ENCODE data around the gene CCNK. TPM values are rescaled to one million over a fixed set of nuclear protein-coding genes. Genes with fewer than 3 reads are reported as not detected.

Gene CCNK
- total RNA-seq, 3 donors from 2014 or later: 23.0 to 29.0 (median 23.9) TPM

GRCh38 chr14:99522025-99522401 is 40.8 kb downstream of the CCNK start:
- peaks cover 0 to 8% of the 10 kb centered on the region in 2 donors for H3K4me1 ChIP-seq
- no peaks in the 10 kb centered on the region for H3K36me3 ChIP-seq
- TF ChIP-seq CTCF (IDR thresholded peaks at IDR 0.05) (no peak), POLR2A (IDR thresholded peaks at IDR 0.05) (no peak), POLR2AphosphoS5 (IDR thresholded peaks at IDR 0.05) (no peak)
- H3K9me3 ChIP-seq: no peaks in the 10 kb centered on the region
- no peaks in the 10 kb centered on the region for H3K27me3 ChIP-seq
- no peak overlapping the region for H3K4me3 ChIP-seq
- intact Hi-C loops (cut with DNase I; ENCODE audit: low total_unique reads): no loop called here
- H3K27ac ChIP-seq: no peak overlapping the region
- DNase-seq (ENCODE audit: low spot score in 2 of 2): no peak

GRCh38 chr14:99522457-99522891 is 41.3 kb downstream of the CCNK start:
- no peak for DNase-seq (ENCODE audit: low spot score in 2 of 2)
- H3K9me3 ChIP-seq: no peaks in the 10 kb centered on the region
- TF ChIP-seq POLR2AphosphoS5 (IDR thresholded peaks at IDR 0.05) (no peak), POLR2A (IDR thresholded peaks at IDR 0.05) (no peak), CTCF (IDR thresholded peaks at IDR 0.05) (no peak)
- H3K27ac ChIP-seq: no peak overlapping the region
- H3K36me3 ChIP-seq: no peaks in the 10 kb centered on the region
- H3K4me3 ChIP-seq: no peak overlapping the region
- intact Hi-C loops (cut with DNase I; ENCODE audit: low total_unique reads): no loop called here
- peaks cover 0 to 8% of the 10 kb centered on the region in 2 donors for H3K4me1 ChIP-seq
- no peaks in the 10 kb centered on the region for H3K27me3 ChIP-seq

GRCh38 chr14:99522934-99523703 is 41.9 kb downstream of the CCNK start:
- Histone ChIP-seq H3K4me3 (no peak overlapping the region), H3K4me1 (peaks cover 0 to 8% of the 10 kb centered on the region in 2 donors), H3K36me3 (no peaks in the 10 kb centered on the region), H3K27ac (no peak overlapping the region), H3K9me3 (no peaks in the 10 kb centered on the region), H3K27me3 (no peaks in the 10 kb centered on the region)
- DNase-seq (ENCODE audit: low spot score in 2 of 2): no peak
- intact Hi-C loops (cut with DNase I; ENCODE audit: low total_unique reads): no loop called here
- TF ChIP-seq POLR2A (IDR thresholded peaks at IDR 0.05): no peak
- no peak for TF ChIP-seq POLR2AphosphoS5 (IDR thresholded peaks at IDR 0.05)
- no peak for TF ChIP-seq CTCF (IDR thresholded peaks at IDR 0.05)

- TF ChIP-seq POLR2A (IDR thresholded peaks at IDR 0.05): no peak
- no peak for TF ChIP-seq CTCF (IDR thresholded peaks at IDR 0.05)
- TF ChIP-seq POLR2AphosphoS5 (IDR thresholded peaks at IDR 0.05): no peak
- intact Hi-C loops (cut with DNase I; ENCODE audit: low total_unique reads): no loop called here
- Histone ChIP-seq H3K27me3 (no peaks in the 10 kb centered on the region), H3K4me3 (no peak overlapping the region), H3K4me1 (peaks cover 0 to 8% of the 10 kb centered on the region in 2 donors), H3K36me3 (no peaks in the 10 kb centered on the region), H3K27ac (no peak overlapping the region), H3K9me3 (no peaks in the 10 kb centered on the region)
- DNase-seq (ENCODE audit: low spot score in 2 of 2): no peak
Observed at GRCh38 chr14:99523704-99524055, 42.5 kb downstream of the CCNK start.

GRCh38 chr14:99524091-99524661 is 43.0 kb downstream of the CCNK start:
- intact Hi-C loops (cut with DNase I; ENCODE audit: low total_unique reads): no loop called here

More at GRCh38 chr14:99524091-99524661, 43.0 kb downstream of the CCNK start:
- Histone ChIP-seq H3K27me3 (no peaks in the 10 kb centered on the region), H3K36me3 (no peaks in the 10 kb centered on the region), H3K9me3 (no peaks in the 10 kb centered on the region), H3K4me3 (no peak overlapping the region), H3K4me1 (peaks cover 0 to 8% of the 10 kb centered on the region in 2 donors), H3K27ac (no peak overlapping the region)
- no peak for TF ChIP-seq POLR2A (IDR thresholded peaks at IDR 0.05)
- no peak for TF ChIP-seq CTCF (IDR thresholded peaks at IDR 0.05)
- no peak for TF ChIP-seq POLR2AphosphoS5 (IDR thresholded peaks at IDR 0.05)
- DNase-seq (ENCODE audit: low spot score in 2 of 2): no peak
